Brain pericyte (primary cell): Measurements from ENCODE around the gene ITGA4.

Experiments used
- DNase-seq: peaks from one replicate; pipeline ENCODE4 v3.0.0-alpha.2; 2012; ENCODE audit warnings: low read depth, low spot score

The ITGA4 gene

DNA sequence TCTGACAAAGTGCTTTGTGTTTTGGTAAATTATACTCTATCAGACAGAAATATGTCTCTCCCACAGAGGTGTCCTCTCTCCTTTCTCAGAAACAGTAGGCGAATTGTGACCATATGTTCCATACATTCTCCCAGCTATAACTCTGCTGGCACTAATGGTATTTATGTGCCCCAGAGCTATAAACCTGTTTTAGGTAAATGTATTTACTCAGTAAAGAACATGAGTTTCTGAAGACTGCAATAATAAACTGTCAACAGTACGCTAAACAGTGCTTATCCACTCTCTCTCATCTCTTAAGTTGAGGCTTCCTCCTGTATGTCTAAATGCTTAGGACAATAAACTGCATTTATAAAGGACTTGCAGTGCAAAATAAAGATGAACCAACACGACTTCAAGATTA lies 58.5 kb downstream of the ITGA4 start:
- no peak for DNase-seq

DNA sequence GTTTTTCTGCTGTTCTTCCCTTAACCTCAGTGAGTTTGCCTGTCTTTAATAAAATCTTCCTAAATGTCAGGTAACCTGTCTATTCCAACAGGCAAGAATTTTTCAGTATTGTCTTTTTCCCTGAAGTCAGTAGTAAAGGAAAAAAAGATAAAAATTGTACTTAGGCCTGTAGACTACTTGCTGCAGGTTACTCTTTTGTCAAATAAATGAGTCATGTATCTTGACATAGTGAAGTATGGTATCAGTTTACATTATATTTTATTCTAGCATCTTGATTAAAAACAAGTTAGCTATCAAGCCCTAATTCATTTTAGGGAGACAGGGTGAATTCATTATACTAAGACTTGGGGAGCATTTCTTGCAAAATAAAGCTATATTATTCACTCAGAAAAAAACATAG lies 59.8 kb downstream of the ITGA4 start:
- no peak for DNase-seq

DNA sequence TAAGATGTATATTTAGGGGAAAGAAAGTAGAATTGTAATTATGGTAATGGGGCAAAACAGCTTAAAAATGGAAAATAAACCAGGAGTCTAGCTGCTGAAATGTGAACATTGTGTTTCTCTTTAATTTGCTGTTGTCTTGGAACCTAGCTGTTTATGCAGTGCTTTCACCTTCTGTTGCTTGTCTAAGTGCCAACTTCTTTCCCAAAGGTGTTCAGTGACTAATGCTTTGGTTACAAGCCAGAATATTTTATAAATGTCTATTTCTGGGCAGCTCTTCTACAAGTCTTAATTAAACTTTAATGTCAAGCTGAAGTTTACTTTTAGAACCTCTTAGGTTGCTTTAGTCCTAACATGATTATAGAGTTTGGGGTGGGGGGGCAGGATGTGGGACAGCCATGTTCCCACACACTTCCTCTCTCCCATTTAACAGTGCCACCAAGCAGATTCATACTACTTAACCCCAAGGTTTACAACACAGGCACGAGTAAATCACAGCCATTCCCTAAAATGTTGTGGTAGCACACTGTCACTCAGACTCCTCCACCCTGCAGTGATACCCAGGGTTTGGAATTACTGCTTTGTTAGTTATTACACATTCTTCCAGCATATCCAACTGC lies 60.6 kb downstream of the ITGA4 start:
- DNase-seq = no peak

GRCh38 chr2:181520253-181520652 lies 63.1 kb downstream of the ITGA4 start:
- DNase-seq = no peak

DNA sequence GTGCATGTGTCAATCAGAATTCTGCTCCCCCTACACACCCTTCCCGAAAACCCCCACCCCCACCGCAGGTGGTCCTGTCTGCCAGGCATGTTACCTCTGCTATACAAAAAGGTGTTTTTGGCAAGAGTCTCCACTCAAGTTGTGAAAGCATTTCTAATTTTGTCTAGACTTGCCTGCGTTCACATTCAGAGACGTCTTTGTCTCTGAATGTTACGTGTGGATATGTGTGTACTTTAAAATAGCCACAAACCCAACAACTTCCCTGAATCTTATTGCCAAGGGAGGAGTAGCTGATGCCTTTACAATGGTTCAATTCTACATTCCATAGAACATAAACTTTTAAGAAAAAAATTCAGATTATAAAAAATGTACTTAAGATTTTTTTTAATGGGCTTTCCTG lies 66.6 kb downstream of the ITGA4 start:
- no peak for DNase-seq

DNA sequence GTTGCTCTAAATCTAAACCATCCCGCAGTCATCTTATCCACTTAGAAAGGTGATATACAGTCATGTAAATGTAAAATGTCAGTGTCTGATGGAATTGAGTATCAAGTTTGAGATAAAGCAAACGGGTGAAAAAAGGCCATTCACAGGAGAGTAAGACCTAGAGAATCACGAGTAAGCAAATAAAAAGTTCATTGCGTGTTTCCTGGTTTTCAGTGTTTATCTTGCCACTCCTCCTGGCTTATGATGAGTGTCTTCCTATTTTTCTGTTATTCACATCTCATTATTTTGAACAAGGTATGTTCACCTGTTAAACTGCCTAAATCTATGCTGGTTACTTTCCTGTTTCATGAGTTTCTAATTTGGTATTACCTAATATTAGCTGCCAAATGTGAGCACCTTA lies 68.8 kb downstream of the ITGA4 start:
- no peak for DNase-seq

DNA sequence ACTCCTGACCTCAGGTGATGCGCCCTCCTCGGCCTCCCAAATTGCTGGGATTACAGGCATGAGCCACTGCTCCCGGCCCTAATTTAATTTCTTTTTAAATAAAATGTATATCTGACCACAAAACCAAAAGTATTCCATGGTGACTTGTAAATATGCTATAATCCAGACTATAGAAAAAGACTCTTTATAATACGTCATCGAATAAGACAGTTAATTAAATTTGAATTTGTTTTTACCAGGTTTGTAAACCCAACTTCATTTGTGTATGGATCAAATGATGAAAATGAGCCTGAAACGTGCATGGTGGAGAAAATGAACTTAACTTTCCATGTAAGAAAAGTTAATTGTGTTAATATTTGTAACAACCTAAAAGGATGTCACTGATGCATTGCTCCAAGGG lies 69.9 kb downstream of the ITGA4 start:
- DNase-seq = no peak

DNA sequence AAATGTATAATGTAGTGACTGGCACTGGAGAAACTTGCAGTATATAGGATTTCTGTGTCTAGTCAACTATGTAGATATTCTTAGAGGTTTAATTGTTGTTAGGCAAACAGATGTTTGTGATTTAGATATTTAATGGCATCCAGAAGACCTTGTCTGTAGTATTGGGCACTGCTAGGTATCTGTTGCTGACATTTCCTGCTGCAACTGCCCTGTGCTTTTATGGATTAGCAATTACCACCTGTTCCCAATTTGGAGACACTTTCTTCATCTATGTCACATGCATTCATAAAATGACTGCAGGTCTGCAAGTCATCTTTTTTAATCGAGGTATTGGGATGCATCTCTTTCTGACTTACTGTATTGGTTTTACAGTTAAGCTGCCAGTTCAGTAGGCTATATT lies 71.3 kb downstream of the ITGA4 start:
- no peak for DNase-seq

GRCh38 chr2:181536730-181537129 lies 79.5 kb downstream of the ITGA4 start:
- no peak for DNase-seq

DNA sequence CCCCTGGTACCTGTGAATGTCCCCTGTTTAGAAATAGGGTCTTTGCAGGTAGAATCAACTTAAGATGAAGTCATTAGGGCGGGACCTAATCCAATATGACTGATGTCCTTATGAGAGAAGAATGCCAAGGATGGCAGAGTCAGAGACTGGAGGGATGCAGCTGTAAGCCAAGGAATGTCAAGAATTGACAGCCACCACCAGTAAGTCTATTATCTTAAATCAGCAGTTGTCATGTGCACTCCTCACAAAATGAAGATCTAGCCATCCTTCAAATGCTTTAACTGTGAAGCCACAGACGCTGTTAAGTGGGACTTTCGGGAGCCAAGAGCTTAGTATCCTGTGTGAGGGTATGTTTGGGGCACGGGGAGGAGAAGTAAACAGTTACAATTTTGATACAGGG lies 83.2 kb downstream of the ITGA4 start:
- no peak for DNase-seq

DNA sequence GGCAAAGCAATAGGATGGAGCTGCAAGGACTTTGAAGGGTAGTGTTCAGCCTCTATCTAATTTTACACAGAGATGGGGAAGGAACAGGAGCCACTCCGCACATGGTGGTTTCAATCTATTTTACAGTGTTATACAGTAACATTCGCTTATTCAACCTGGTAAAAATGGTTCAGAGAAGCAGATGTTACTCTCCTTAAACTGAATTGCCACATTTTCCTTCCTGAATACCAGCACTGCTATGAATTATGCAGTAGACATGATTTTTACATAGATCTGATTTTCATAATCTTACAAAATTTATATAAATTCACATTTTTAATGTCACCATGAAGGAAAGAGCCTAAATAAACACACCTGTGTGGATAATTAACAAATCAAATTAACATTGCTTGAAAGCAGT lies 85.0 kb downstream of the ITGA4 start:
- no peak for DNase-seq

GRCh38 chr2:181546086-181546485 lies 88.9 kb downstream of the ITGA4 start:
- DNase-seq = no peak

DNA sequence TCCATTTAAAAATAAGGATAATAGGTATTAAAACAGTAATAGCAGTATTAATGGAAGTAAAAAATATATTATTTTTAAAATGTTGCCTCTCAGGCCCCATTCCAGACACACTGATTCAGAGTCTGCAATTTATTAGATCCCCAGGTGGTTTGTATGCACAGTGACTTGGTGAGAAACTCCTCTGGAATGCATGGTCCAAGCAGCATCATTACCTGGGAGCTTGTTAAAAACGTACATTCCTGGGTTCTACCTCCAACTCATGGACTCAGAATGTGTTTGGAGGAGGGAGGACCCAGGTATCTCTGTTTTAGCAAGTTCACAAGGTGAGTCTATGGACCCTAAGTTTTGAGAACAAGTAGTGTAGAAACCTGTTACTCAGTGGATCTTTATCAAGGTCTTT lies 95.6 kb downstream of the ITGA4 start:
- no peak for DNase-seq

GRCh38 chr2:181553244-181553643 lies 96.1 kb downstream of the ITGA4 start:
- DNase-seq = no peak

GRCh38 chr2:181554061-181554830 lies 97.1 kb downstream of the ITGA4 start:
- no peak for DNase-seq

GRCh38 chr2:181558371-181558770 lies 101.2 kb downstream of the ITGA4 start:
- DNase-seq = no peak

DNA sequence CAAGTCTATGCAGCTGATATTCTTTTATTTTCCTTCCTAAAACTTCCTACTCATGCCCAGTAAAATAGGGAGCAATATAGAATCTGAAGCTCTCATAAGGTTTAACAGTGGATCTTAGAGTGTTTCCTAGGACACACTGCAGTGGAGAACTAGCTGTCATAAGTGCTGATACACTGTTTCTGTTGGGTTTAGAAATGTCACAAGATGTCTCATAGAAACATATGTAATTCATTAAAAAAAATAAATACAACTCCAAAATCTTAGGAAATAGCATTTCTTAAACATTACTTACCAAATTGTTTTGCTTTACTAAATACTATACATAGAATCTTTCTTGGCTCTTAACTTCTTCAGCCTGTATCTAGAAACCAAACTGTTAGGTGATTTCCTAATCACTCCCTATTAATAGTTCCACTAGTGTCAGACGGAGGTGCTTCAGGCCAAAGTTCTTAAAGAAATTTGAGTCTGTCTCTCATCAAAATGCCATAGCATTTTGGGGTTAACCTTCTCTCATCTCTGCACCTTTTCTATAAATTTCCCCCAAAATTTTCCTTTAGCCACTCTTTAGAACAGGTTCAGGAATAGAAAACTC lies 106.0 kb downstream of the ITGA4 start:
- no peak for DNase-seq

GRCh38 chr2:181566334-181567032 lies 109.3 kb downstream of the ITGA4 start:
- DNase-seq = no peak

- no peak for DNase-seq
Observed at GRCh38 chr2:181570059-181570458, 112.9 kb downstream of the ITGA4 start.

GRCh38 chr2:181570833-181571661 lies 113.9 kb downstream of the ITGA4 start:
- no peak for DNase-seq

- no peak for DNase-seq
Observed at GRCh38 chr2:181573140-181573736, 116.1 kb downstream of the ITGA4 start.
